ENCODE data around the gene ANKRD1. TPM values are rescaled to one million over a fixed set of nuclear protein-coding genes. Genes with fewer than 3 reads are reported as not detected.

The ANKRD1 gene
- total and polyA plus RNA-seq, 2 donors (not counting 1 experiment from before 2014, with no cell fraction given): not detected

- H4K20me1 ChIP-seq (ENCODE audit: control insufficient read depth, insufficient read depth, low read length, poor library complexity, severe bottlenecking): no peaks in the 10 kb centered on the region
- H3K4me3 ChIP-seq (ENCODE audit: control extremely low read depth in 1 of 5, extremely low read depth in 1 of 5, insufficient read depth in 1 of 5, low read depth in 2 of 5, low read length in 4 of 5): no peak overlapping the region
- peaks cover 3% of the 10 kb centered on the region for H3K9me3 Mint-ChIP-seq (ENCODE audit: insufficient read depth)
- no peaks in the 10 kb centered on the region for H3K36me3 ChIP-seq (replicated peaks in 1 of 2; ENCODE audit: control extremely low read depth in 1 of 2, control insufficient read depth in 1 of 2, extremely low read depth in 1 of 2, insufficient read depth in 2 of 2, low read length in 1 of 2)
- H3K27ac Mint-ChIP-seq: no peak overlapping the region
- peaks cover 0 to 4% of the 10 kb centered on the region in 2 donors for H3K4me1 ChIP-seq (ENCODE audit: control insufficient read depth in 2 of 2, insufficient read depth in 2 of 2, low read length in 2 of 2)
- no peak overlapping the region for H3K27ac ChIP-seq (ENCODE audit: low read length in 2 of 2)
- H2AFZ ChIP-seq (ENCODE audit: insufficient read depth, low read depth, low read length, poor library complexity, severe bottlenecking): no peak overlapping the region
- no peak overlapping the region for H3K4me3 Mint-ChIP-seq
- peaks cover 0 to 20% (median 12%) of the 10 kb centered on the region in 4 experiments for H3K27me3 ChIP-seq (replicated peaks in 1 of 4; ENCODE audit: control extremely low read depth in 1 of 4, control insufficient read depth in 3 of 4, insufficient read depth in 4 of 4, low read length in 3 of 4)
- peaks cover 0 to 4% (median 1%) of the 10 kb centered on the region in 3 donors for H3K9me3 ChIP-seq (ENCODE audit: control extremely low read depth in 1 of 3, control insufficient read depth in 2 of 3, insufficient read depth in 1 of 3, low read length in 2 of 3)
- DNase-seq: no peak
- WGBS (ENCODE audit: insufficient coverage): 88% methylated on average over 4 of the region's 4 CpGs
- peaks cover 6% of the 10 kb centered on the region for H3K4me1 Mint-ChIP-seq
- no peak overlapping the region for H3K4me2 ChIP-seq (replicated peaks; ENCODE audit: low read depth, low read length, poor library complexity, severe bottlenecking)
- ATAC-seq (ENCODE audit: low read depth): no peak
- H3K79me2 ChIP-seq (ENCODE audit: control insufficient read depth, insufficient read depth, low read length): no peaks in the 10 kb centered on the region
- TF ChIP-seq EZH2 (IDR thresholded peaks at IDR 0.05; ENCODE audit: borderline replicate concordance, insufficient read depth, low read depth, low read length, poor library complexity, severe bottlenecking) (no peak), CTCF (IDR thresholded peaks at IDR 0.05) (no peak)
- intact Hi-C loops (cut with micrococcal nuclease): loop anchor here (10.0 kb wide), 1 partner anchor 911 kb away; no protein-coding TSS in a partner anchor
- no peak overlapping the region for H3K9ac ChIP-seq (ENCODE audit: low read length)
- CTCF ChIA-PET: interaction anchor here (0.7 to 4.9 kb wide), 12 partner anchors 7 to 1071 kb away, joined by 3 to 36 read pairs (median 6); no protein-coding TSS in a partner anchor
- POLR2A ChIA-PET: no interaction called here
- H3K27me3 Mint-ChIP-seq: peaks cover 50% of the 10 kb centered on the region
Observed at GRCh38 chr10:90866050-90866598, 54.8 kb downstream of the ANKRD1 start.

- H3K4me1 ChIP-seq (ENCODE audit: control insufficient read depth in 2 of 2, insufficient read depth in 2 of 2, low read length in 2 of 2): no peaks in the 10 kb centered on the region
- TF ChIP-seq EZH2 (IDR thresholded peaks at IDR 0.05; ENCODE audit: borderline replicate concordance, insufficient read depth, low read depth, low read length, poor library complexity, severe bottlenecking) (no peak), CTCF (IDR thresholded peaks at IDR 0.05) (peak; percentile 25)
- no peak overlapping the region for H2AFZ ChIP-seq (ENCODE audit: insufficient read depth, low read depth, low read length, poor library complexity, severe bottlenecking)
- POLR2A ChIA-PET: no interaction called here
- H4K20me1 ChIP-seq (ENCODE audit: control insufficient read depth, insufficient read depth, low read length, poor library complexity, severe bottlenecking): no peaks in the 10 kb centered on the region
- intact Hi-C loops (cut with micrococcal nuclease): loop anchor here (10.0 kb wide), 1 partner anchor 911 kb away; no protein-coding TSS in a partner anchor
- no peak overlapping the region for H3K4me3 Mint-ChIP-seq
- CTCF ChIA-PET: interaction anchor here (0.7 to 4.9 kb wide), 11 partner anchors 8 to 1070 kb away, joined by 3 to 36 read pairs (median 6); no protein-coding TSS in a partner anchor
- ATAC-seq (ENCODE audit: low read depth): no peak
- peak; percentile 30 for DNase-seq
- no peak overlapping the region for H3K27ac Mint-ChIP-seq
- peaks cover 51% of the 10 kb centered on the region for H3K27me3 Mint-ChIP-seq
- peaks cover 0 to 4% (median 1%) of the 10 kb centered on the region in 3 donors for H3K9me3 ChIP-seq (ENCODE audit: control extremely low read depth in 1 of 3, control insufficient read depth in 2 of 3, insufficient read depth in 1 of 3, low read length in 2 of 3)
- H3K27ac ChIP-seq (ENCODE audit: low read length in 2 of 2): no peak overlapping the region
- no CpG with 5 or more reads among the region's 3 CpGs for WGBS (ENCODE audit: insufficient coverage)
- peaks cover 1% of the 10 kb centered on the region for H3K4me1 Mint-ChIP-seq
- peaks cover 3% of the 10 kb centered on the region for H3K9me3 Mint-ChIP-seq (ENCODE audit: insufficient read depth)
- no peaks in the 10 kb centered on the region for H3K36me3 ChIP-seq (replicated peaks in 1 of 2; ENCODE audit: control extremely low read depth in 1 of 2, control insufficient read depth in 1 of 2, extremely low read depth in 1 of 2, insufficient read depth in 2 of 2, low read length in 1 of 2)
- H3K4me3 ChIP-seq (ENCODE audit: control extremely low read depth in 1 of 5, extremely low read depth in 1 of 5, insufficient read depth in 1 of 5, low read depth in 2 of 5, low read length in 4 of 5): no peak overlapping the region
- H3K79me2 ChIP-seq (ENCODE audit: control insufficient read depth, insufficient read depth, low read length): no peaks in the 10 kb centered on the region
- H3K27me3 ChIP-seq (replicated peaks in 1 of 4; ENCODE audit: control extremely low read depth in 1 of 4, control insufficient read depth in 3 of 4, insufficient read depth in 4 of 4, low read length in 3 of 4): peaks cover 0 to 20% (median 12%) of the 10 kb centered on the region in 4 experiments
- H3K9ac ChIP-seq (ENCODE audit: low read length): no peak overlapping the region
- no peak overlapping the region for H3K4me2 ChIP-seq (replicated peaks; ENCODE audit: low read depth, low read length, poor library complexity, severe bottlenecking)
Observed at GRCh38 chr10:90865401-90865800, 55.5 kb downstream of the ANKRD1 start.

Data from B cell (primary cell).